HG03135 (cell line): ENCODE results near the gene PPP5C.
"Not testable (repeated sequence)": the region's sequence is repeated elsewhere in the genome, so short reads cannot be mapped to it uniquely, and the experiment has no call there.

Experiments used
- ATAC-seq: cut with Tn5 transposase; IDR thresholded peaks from one replicate; pipeline ENCODE4 v1.9.1; 2021; ENCODE audit warnings: mild to moderate bottlenecking, moderate library complexity; ENCODE audit not compliant: unreplicated experiment

The PPP5C gene

DNA sequence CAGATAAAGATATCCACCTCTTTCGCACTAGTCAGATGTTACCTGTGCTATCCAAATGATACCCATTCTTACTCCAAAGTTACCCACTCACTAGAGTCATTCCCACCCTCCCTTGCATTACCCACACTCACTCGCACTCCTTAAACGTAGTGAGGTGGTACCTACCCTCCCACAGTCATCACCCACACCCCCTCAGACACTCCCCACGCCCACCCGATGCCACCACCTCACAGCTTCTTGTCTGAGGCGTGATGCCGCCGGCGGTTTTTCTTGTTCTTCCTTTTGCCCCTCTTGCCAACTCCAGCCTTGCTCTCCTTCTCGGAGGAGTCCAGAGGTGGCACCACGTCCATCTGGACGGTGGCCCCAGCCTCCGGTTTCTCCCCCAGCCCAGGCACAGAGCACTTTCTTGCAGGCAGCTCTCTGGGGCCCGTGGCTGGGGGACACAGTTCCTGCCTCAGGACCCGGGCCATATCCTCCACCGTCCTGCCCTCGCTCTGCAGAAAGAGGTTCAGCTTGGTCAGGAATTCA, 80.7 kb downstream of the PPP5C start:
- ATAC-seq, result no peak

DNA sequence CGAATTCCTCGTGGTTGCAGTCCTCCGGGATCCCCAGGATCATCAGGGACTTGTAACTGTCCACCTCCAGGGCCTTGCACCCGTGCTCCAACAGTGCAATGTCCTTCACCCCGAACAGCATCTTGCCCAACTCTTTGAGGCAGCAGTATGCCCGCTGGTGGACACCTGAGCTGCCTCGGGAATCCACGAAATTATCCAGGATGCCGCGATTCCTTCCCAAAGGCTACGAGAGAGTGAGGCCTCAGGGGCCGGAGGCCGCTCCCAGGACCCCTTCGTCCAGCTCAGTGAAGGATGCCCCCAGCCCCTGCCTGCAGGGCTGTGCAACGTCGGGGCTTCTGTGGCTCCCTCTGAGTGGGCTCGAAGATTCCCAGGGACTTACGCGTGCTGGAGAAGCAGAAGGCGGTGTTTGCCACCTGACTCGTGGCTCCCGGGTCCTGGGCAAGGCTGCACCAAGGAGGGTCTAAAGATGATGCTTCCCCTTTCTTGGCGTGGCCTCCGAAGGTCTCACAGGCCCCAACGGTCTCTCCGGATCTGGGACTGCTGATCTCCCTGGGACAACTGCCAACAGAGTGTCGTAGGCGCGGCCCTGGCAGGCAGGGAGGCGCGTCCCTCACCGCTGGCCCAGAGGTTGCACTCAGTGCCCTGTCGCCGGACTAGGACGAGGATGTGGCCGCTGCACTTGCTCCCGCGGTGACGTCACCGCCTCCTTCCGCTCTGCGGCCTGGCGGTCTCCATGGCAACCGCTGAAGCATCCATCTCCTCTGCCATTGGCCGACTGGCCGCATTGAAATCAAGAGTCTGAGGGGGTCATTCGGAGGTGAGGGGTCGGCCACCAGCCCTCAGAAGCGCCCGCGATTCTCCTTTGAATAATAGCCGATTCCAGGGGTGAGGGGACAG, 81.6 kb downstream of the PPP5C start, which contains the start of gene PNMA8C:
PNMA8C (minus strand) TSS at position 698 of the 897 bp plus-strand sequence; CDS start at position 121, 577 bp downstream.
- no peak for ATAC-seq

DNA sequence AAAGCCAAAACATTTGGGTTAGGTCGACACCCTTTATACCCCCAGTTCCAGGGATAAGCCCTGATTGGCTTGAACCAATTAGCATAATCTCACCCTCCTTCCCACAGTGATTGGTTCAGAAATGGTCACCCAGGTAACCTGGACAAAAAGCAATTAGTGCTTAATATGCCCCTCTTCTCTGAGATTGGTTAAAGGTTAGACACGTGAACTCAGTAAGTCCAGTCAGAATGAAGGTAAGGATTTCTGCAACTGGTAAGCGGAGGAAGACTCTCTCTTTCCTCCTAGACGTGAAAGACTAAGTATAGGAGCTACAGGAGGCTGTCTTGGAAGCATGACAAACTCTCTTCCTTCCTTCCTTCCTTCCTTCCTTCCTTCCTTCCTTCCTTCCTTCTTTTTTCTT, 83.1 kb downstream of the PPP5C start:
- ATAC-seq, result no peak

DNA sequence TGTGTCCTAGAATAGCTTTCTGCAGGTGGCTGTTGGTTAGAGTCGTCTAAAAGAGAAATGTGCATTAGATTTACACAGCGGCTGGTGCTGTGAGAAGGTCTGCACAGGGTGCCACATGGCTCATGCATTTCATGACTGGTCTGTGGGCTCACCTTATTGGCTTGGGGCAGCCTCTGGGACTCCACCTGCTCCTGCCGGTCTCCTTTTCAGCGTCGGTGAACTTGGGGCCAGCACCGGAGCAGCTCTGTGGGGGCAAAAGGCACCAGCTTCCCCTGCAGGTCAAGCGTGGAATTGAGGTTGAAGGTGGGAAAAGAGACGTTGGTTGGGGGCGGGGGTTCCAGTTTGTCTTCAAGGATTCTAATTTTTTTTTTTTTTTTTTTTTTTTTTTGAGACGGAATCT, 84.9 kb downstream of the PPP5C start:
- ATAC-seq, result no peak

DNA sequence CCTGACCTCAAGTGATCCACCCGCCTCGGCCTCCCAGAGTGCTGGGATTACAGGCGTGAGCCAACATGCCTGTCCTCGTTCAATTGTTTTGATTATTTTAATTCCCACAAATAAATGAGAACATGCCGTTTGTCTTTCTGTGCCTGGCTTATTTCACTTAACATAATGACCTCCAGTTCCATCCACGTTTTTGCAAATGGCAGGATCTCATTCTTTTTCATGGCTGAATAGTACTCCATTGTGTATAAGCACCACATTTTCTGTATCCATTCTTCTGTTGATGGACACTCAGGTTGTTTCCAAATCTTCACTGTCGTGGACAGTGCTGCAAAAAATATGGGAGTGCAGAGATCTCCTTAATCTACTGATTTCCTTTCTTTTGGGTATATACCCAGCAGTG, 86.6 kb downstream of the PPP5C start:
- not testable (repeated sequence) for ATAC-seq

DNA sequence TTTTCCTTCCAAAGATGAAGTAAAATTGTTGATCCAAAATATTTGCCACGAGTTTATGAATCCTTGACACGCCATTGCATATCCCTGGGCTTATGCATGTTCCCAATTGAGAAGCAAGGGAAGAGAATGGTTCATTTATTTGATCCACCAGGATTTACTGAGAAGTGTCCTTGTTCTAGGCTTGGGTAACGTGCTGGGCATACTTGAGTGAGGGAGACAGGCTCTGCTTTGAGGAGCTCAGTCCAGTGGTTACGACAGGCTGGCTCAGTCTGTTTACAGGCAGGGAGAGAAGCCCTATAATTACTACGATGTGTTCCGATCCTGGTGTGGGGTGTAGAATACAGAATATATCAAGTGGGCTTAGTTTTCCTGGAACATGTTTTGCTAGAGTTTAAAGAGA, 88.1 kb downstream of the PPP5C start:
- no peak for ATAC-seq

DNA sequence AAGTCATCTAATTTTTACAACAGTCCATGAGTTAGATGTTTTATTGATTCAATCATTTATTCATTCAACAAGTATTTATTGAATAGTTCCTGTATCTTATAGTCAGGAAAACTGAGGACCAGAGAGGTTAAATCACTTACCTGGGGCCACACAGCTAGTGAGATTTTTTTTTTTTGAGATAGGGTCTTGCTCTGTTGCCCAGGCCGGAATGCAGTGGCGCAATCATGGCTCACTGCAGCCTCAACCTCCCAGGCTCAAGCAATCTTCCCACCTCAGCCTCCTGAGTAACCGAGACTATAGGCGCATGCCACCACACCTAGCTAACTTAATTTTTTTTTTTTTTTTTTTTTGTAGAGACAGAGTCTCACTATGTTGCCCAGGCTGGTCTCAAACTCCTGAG, 88.8 kb downstream of the PPP5C start:
- not testable (repeated sequence) for ATAC-seq
